HG02571 (cell line): Measurements from ENCODE around the gene ARHGAP6.
A peak's percentile ranks its signal among the peaks of the same experiment; 100 is the strongest.
"Not testable (repeated sequence)": the region's sequence is repeated elsewhere in the genome, so short reads cannot be mapped to it uniquely, and the experiment has no call there.

ENCODE experiments used
- ATAC-seq: cut with Tn5 transposase; IDR thresholded peaks from one replicate; pipeline ENCODE4 v1.9.1; 2021; ENCODE audit warnings: mild to moderate bottlenecking, moderate library complexity; ENCODE audit not compliant: unreplicated experiment

The ARHGAP6 gene

GRCh38 chrX:11259437-11259836 is 406.3 kb downstream of the ARHGAP6 start:
- ATAC-seq: no peak

- ATAC-seq: no peak
Observed at GRCh38 chrX:11257711-11258110, 408.0 kb downstream of the ARHGAP6 start.

- ATAC-seq: no peak
Observed at GRCh38 chrX:11257290-11257689, 408.4 kb downstream of the ARHGAP6 start.

GRCh38 chrX:11254417-11255109 is 411.2 kb downstream of the ARHGAP6 start:
- no peak for ATAC-seq

GRCh38 chrX:11244636-11245035 is 421.1 kb downstream of the ARHGAP6 start:
- ATAC-seq: no peak

GRCh38 chrX:11242704-11243103 is 423.0 kb downstream of the ARHGAP6 start:
- no peak for ATAC-seq

- no peak for ATAC-seq
Observed at GRCh38 chrX:11241720-11242119, 424.0 kb downstream of the ARHGAP6 start.

GRCh38 chrX:11239230-11239629 is 426.5 kb downstream of the ARHGAP6 start:
- ATAC-seq: peak; percentile 88

- not testable (repeated sequence) for ATAC-seq
Observed at GRCh38 chrX:11235377-11235776, 430.3 kb downstream of the ARHGAP6 start.

- peak; percentile 58 for ATAC-seq
Observed at GRCh38 chrX:11215191-11215921, 450.4 kb downstream of the ARHGAP6 start.

- no peak for ATAC-seq
Observed at GRCh38 chrX:11214346-11215190, 451.2 kb downstream of the ARHGAP6 start.

- ATAC-seq: no peak
Observed at GRCh38 chrX:11212741-11213140, 453.0 kb downstream of the ARHGAP6 start.

- ATAC-seq: no peak
Observed at GRCh38 chrX:11210415-11210801, 455.3 kb downstream of the ARHGAP6 start.

GRCh38 chrX:11209798-11210414 is 455.8 kb downstream of the ARHGAP6 start:
- no peak for ATAC-seq

- no peak for ATAC-seq
Observed at GRCh38 chrX:11206716-11207115, 459.0 kb downstream of the ARHGAP6 start.

- ATAC-seq: no peak
Observed at GRCh38 chrX:11205796-11206195, 459.9 kb downstream of the ARHGAP6 start.

- no peak for ATAC-seq
Observed at GRCh38 chrX:11197671-11198070, 468.0 kb downstream of the ARHGAP6 start.

- no peak for ATAC-seq
Observed at GRCh38 chrX:11196476-11196875, 469.2 kb downstream of the ARHGAP6 start.

GRCh38 chrX:11193035-11193469 is 472.7 kb downstream of the ARHGAP6 start:
- no peak for ATAC-seq

GRCh38 chrX:11190745-11191510 is 474.8 kb downstream of the ARHGAP6 start:
- no peak for ATAC-seq
